K562 (cell line): ENCODE results near the gene ZNF665. TPM values are rescaled to one million over a fixed set of nuclear protein-coding genes. Genes with fewer than 3 reads are reported as not detected.

ENCODE experiments used
- BHLHE40 ChIP-seq: IDR thresholded peaks from 2 replicates; pipeline ENCODE4 v1.6.1; 2011; ENCODE audit warnings: low read length, improper control_type of control experiment
- FOXA1 ChIP-seq: fragments of 450-650 bp; IDR thresholded peaks from 2 replicates; pipeline ENCODE4 v1.6.1; 2016; ENCODE audit warnings: mild to moderate bottlenecking, borderline replicate concordance
- FOXK1 ChIP-seq: sonication (generic); formaldehyde crosslinking; IDR thresholded peaks from 2 replicates; pipeline ENCODE4 v1.8.0; 2022; ENCODE audit warnings: missing genetic modification reagents, mild to moderate bottlenecking, borderline replicate concordance
- HCFC1 ChIP-seq: IDR thresholded peaks from 2 replicates; pipeline ENCODE4 v1.6.1; 2012; ENCODE audit warnings: low read depth, low read length, improper control_type of control experiment
- JUNB ChIP-seq: fragments of 450-650 bp; formaldehyde crosslinking; conservative IDR thresholded peaks from 2 replicates; pipeline ENCODE4 v1.4.0; 2020; ENCODE audit warnings: mild to moderate bottlenecking
- LEF1 ChIP-seq: fragments of 450-650 bp; IDR thresholded peaks from 2 replicates; pipeline ENCODE4 v1.6.1; 2016; ENCODE audit warnings: mild to moderate bottlenecking
- MEF2D ChIP-seq: conservative IDR thresholded peaks from 2 replicates; pipeline ENCODE4 v1.6.1; 2016; ENCODE audit warnings: low read depth, missing genetic modification characterization, missing compliant biosample characterization
- NFE2 ChIP-seq: IDR thresholded peaks from 2 replicates; pipeline ENCODE4 v1.6.1; 2014; ENCODE audit warnings: antibody characterized with exemption, low read depth
- PHB ChIP-seq: fragments of 250-450 bp; sonication (Bioruptor Pico); IDR thresholded peaks from 2 replicates; pipeline ENCODE4 v1.5.0; 2021
- ZNF121 ChIP-seq: sonication (generic); formaldehyde crosslinking; conservative IDR thresholded peaks from 2 replicates; pipeline ENCODE4 v1.8.0; 2022; ENCODE audit warnings: missing genetic modification reagents
- ZNF232 ChIP-seq: sonication (generic); formaldehyde crosslinking; IDR thresholded peaks from 2 replicates; pipeline ENCODE4 v1.8.0; 2022; ENCODE audit warnings: mild to moderate bottlenecking, missing genetic modification reagents
- ZNF408 ChIP-seq: fragments of 250-450 bp; sonication (Bioruptor Pico); IDR thresholded peaks from 2 replicates; pipeline ENCODE4 v1.4.0; 2020; ENCODE audit warnings: low read depth, mild to moderate bottlenecking, moderate library complexity
- ZNF551 ChIP-seq: fragments of 250-450 bp; sonication (Bioruptor Pico); IDR thresholded peaks from 2 replicates; pipeline ENCODE4 v1.5.0; 2021; ENCODE audit warnings: mild to moderate bottlenecking, moderate library complexity
- polyA plus RNA-seq, 8 experiments: library from polyadenylated mRNA; depleted of rRNA in 4 of 8; stranded (reverse) in 5 of 8; unstranded in 3 of 8; fragments of >200 nt; fragmentation: Nextera tagmentation in 2 of 8; fragmentation: Illumina TruSeq in 1 of 8; extraction: Ambion mirVana in 2 of 8; extraction: Trizol in 1 of 8; gene quantifications; 2 replicates each; pipeline versions ENCODE4 v1.2.1 to v1.2.3, GENCODE V29; 2011 to 2014; ENCODE audit warnings: inconsistent platforms in 1 of 8, missing spikeins in 1 of 8
- total RNA-seq, 7 experiments: library from RNA; depleted of rRNA in 6 of 7; stranded (reverse); fragments of >200 nt in 6 of 7; fragmentation: Illumina TruSeq in 2 of 7; extraction: Trizol in 2 of 7; gene quantifications; 2 replicates each; pipeline versions ENCODE4 v1.2.1 to v1.2.3, GENCODE V29; 2011 to 2021; ENCODE audit warnings: low replicate concordance in 1 of 7
- TF ChIP-seq, protein P1 (sequence below): sonication (generic); formaldehyde crosslinking; IDR thresholded peaks from 2 replicates; pipeline ENCODE4 v1.8.1; 2022; ENCODE audit warnings: missing genetic modification reagents
- TF ChIP-seq, protein P2 (sequence below): fragments of 450-650 bp; IDR thresholded peaks from one replicate; pipeline ENCODE4 v1.6.1; 2018; ENCODE audit warnings: mild to moderate bottlenecking, moderate library complexity; ENCODE audit not compliant: partially characterized antibody
- TF ChIP-seq, protein P3 (sequence below), 2 experiments: fragments of 200-800 bp in 1 of 2; sonication (Bioruptor generic) in 1 of 2; sonication (generic) in 1 of 2; formaldehyde crosslinking in 1 of 2; IDR thresholded peaks in 1 of 2; conservative IDR thresholded peaks in 1 of 2; 2 replicates each; pipeline versions ENCODE4 v1.5.0 to v1.6.1; 2016 to 2020; ENCODE audit warnings: missing compliant biosample characterization in 1 of 2, missing genetic modification characterization in 1 of 2, missing genetic modification reagents in 1 of 2
- TF ChIP-seq, protein P4 (sequence below): fragments of 250-450 bp; sonication (Bioruptor Pico); IDR thresholded peaks from 2 replicates; pipeline ENCODE4 v1.5.0; 2020; ENCODE audit warnings: mild to moderate bottlenecking, borderline replicate concordance
- TF ChIP-seq, protein P5 (sequence below), 3 experiments: fragments of 200-800 bp in 1 of 3; sonication (Bioruptor generic) in 1 of 3; sonication (generic) in 1 of 3; formaldehyde crosslinking in 1 of 3; IDR thresholded peaks; 2 replicates each; pipeline versions ENCODE4 v1.6.1 to v1.8.0; 2016 to 2022; ENCODE audit warnings: mild to moderate bottlenecking in 2 of 3, missing compliant biosample characterization in 2 of 3, missing genetic modification characterization in 2 of 3, missing genetic modification reagents in 1 of 3
- TF ChIP-seq, protein P6 (sequence below): fragments of 450-650 bp; formaldehyde crosslinking; IDR thresholded peaks from 2 replicates; pipeline ENCODE4 v1.4.0; 2022; ENCODE audit warnings: mild to moderate bottlenecking, moderate library complexity
- TF ChIP-seq, protein P7 (sequence below): sonication (generic); formaldehyde crosslinking; IDR thresholded peaks from 2 replicates; pipeline ENCODE4 v1.8.0; 2022; ENCODE audit warnings: missing genetic modification reagents, mild to moderate bottlenecking, borderline replicate concordance

Gene ZNF665
- total and polyA plus RNA-seq, 9 of the 15 experiments (the other 6 are each of a cell fraction or from before 2014, with no cell fraction given): 1.9 to 7.6 (median 2.8) TPM

DNA sequence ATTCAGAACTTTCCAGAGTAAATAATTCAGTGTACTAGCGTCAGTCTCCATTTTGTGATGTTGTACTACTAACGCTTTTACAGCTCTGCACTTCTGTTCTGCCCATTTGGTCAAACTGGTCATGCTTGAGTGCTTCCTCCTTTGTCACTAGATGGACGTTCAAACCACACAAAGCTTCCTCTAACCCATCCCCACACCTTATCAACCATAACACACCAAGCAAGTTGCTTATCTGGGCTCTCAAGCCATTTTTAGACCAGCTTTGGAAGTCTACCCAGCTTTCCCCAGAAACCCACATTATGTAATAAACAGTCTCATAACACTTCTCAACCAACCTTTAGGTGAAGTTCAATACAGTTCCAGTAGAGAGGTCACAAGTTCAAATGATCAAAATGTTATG, 32.0 kb downstream of the ZNF665 start (continued):
- TF ChIP-seq, protein P1, sequence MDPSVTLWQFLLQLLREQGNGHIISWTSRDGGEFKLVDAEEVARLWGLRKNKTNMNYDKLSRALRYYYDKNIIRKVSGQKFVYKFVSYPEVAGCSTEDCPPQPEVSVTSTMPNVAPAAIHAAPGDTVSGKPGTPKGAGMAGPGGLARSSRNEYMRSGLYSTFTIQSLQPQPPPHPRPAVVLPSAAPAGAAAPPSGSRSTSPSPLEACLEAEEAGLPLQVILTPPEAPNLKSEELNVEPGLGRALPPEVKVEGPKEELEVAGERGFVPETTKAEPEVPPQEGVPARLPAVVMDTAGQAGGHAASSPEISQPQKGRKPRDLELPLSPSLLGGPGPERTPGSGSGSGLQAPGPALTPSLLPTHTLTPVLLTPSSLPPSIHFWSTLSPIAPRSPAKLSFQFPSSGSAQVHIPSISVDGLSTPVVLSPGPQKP (CRISPR knock-in tag): no peak
- TF ChIP-seq, protein P2, sequence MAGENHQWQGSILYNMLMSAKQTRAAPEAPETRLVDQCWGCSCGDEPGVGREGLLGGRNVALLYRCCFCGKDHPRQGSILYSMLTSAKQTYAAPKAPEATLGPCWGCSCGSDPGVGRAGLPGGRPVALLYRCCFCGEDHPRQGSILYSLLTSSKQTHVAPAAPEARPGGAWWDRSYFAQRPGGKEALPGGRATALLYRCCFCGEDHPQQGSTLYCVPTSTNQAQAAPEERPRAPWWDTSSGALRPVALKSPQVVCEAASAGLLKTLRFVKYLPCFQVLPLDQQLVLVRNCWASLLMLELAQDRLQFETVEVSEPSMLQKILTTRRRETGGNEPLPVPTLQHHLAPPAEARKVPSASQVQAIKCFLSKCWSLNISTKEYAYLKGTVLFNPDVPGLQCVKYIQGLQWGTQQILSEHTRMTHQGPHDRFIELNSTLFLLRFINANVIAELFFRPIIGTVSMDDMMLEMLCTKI: no peak
- TF ChIP-seq ZNF121 (CRISPR knock-in tag) (no peak), PHB (CRISPR knock-in tag) (no peak), FOXA1 (no peak), NFE2 (peak; percentile 12; the same call in 1 of the 2 replicates), ZNF551 (CRISPR knock-in tag) (no peak), BHLHE40 (no peak; the same call in 1 of the 2 replicates), MEF2D (peak; percentile 98), FOXK1 (CRISPR knock-in tag) (no peak), ZNF232 (CRISPR knock-in tag) (no peak), ZNF408 (CRISPR knock-in tag) (no peak), HCFC1 (no peak), JUNB (CRISPR knock-in tag) (no peak), LEF1 (peak; percentile 97)
- TF ChIP-seq, protein P3, sequence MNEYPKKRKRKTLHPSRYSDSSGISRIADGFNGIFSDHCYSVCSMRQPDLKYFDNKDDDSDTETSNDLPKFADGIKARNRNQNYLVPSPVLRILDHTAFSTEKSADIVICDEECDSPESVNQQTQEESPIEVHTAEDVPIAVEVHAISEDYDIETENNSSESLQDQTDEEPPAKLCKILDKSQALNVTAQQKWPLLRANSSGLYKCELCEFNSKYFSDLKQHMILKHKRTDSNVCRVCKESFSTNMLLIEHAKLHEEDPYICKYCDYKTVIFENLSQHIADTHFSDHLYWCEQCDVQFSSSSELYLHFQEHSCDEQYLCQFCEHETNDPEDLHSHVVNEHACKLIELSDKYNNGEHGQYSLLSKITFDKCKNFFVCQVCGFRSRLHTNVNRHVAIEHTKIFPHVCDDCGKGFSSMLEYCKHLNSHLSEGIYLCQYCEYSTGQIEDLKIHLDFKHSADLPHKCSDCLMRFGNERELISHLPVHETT (CRISPR knock-in tag; conservative IDR thresholded peaks at IDR 0.05 in 1 of 2, IDR thresholded peaks at IDR 0.05 in 1 of 2): peak in 1 of 2 experiments; percentile 32; a peak in 1 of 4 replicates
- TF ChIP-seq, protein P4, sequence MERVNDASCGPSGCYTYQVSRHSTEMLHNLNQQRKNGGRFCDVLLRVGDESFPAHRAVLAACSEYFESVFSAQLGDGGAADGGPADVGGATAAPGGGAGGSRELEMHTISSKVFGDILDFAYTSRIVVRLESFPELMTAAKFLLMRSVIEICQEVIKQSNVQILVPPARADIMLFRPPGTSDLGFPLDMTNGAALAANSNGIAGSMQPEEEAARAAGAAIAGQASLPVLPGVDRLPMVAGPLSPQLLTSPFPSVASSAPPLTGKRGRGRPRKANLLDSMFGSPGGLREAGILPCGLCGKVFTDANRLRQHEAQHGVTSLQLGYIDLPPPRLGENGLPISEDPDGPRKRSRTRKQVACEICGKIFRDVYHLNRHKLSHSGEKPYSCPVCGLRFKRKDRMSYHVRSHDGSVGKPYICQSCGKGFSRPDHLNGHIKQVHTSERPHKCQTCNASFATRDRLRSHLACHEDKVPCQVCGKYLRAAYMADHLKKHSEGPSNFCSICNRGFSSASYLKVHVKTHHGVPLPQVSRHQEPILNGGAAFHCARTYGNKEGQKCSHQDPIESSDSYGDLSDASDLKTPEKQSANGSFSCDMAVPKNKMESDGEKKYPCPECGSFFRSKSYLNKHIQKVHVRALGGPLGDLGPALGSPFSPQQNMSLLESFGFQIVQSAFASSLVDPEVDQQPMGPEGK (CRISPR knock-in tag): no peak
- TF ChIP-seq, protein P5, sequence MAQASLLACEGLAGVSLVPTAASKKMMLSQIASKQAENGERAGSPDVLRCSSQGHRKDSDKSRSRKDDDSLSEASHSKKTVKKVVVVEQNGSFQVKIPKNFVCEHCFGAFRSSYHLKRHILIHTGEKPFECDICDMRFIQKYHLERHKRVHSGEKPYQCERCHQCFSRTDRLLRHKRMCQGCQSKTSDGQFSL (CRISPR knock-in tag; IDR thresholded peaks at IDR 0.05): no peak
- TF ChIP-seq, protein P5 (tag; IDR thresholded peaks at IDR 0.05): no peak
- TF ChIP-seq, protein P6, sequence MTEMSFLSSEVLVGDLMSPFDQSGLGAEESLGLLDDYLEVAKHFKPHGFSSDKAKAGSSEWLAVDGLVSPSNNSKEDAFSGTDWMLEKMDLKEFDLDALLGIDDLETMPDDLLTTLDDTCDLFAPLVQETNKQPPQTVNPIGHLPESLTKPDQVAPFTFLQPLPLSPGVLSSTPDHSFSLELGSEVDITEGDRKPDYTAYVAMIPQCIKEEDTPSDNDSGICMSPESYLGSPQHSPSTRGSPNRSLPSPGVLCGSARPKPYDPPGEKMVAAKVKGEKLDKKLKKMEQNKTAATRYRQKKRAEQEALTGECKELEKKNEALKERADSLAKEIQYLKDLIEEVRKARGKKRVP (CRISPR knock-in tag): no peak
- TF ChIP-seq, protein P7, sequence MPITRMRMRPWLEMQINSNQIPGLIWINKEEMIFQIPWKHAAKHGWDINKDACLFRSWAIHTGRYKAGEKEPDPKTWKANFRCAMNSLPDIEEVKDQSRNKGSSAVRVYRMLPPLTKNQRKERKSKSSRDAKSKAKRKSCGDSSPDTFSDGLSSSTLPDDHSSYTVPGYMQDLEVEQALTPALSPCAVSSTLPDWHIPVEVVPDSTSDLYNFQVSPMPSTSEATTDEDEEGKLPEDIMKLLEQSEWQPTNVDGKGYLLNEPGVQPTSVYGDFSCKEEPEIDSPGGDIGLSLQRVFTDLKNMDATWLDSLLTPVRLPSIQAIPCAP (CRISPR knock-in tag): no peak
